GM12892 (cell line): ENCODE measurements around the gene SLCO3A1.

Source experiments
- POLR2A ChIP-seq: IDR thresholded peaks from 2 replicates; pipeline ENCODE4 v1.6.1; 2011; ENCODE audit warnings: low read depth, low read length, control low read depth
- POLR2AphosphoS5 ChIP-seq: IDR thresholded peaks from 2 replicates; pipeline ENCODE4 v1.6.1; 2011; ENCODE audit warnings: low read depth, low read length, control low read depth

DNA sequence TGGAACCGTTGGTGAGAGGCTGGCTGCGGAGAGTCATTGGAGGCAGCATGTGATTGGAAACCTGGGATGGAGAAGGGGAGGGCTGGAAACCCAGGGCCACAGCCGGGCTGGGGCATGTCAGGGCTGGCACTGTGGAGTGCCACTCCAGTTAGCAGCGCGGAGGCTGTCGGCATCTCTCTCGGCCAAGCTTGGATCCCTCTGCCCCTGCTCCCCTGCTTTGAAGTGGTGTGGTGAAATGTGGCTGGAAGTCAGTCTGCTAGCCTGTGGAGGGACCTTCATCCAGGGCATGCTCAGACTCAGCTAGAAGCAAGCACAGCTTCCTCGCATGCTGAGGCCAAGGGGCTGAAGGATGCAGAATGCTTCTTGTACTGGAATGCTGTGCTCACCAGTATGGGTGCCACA, 13.5 kb downstream of the SLCO3A1 start:
- no peak for TF ChIP-seq POLR2A
- TF ChIP-seq POLR2AphosphoS5: no peak
